ENCODE results near the gene PTPRJ. TPM values are rescaled to one million over a fixed set of nuclear protein-coding genes. Genes with fewer than 3 reads are reported as not detected.
"Not testable (repeated sequence)": the region's sequence is repeated elsewhere in the genome, so short reads cannot be mapped to it uniquely, and the experiment has no call there.

Gene PTPRJ
- total RNA-seq, 1 donor, result 57.7 TPM

DNA sequence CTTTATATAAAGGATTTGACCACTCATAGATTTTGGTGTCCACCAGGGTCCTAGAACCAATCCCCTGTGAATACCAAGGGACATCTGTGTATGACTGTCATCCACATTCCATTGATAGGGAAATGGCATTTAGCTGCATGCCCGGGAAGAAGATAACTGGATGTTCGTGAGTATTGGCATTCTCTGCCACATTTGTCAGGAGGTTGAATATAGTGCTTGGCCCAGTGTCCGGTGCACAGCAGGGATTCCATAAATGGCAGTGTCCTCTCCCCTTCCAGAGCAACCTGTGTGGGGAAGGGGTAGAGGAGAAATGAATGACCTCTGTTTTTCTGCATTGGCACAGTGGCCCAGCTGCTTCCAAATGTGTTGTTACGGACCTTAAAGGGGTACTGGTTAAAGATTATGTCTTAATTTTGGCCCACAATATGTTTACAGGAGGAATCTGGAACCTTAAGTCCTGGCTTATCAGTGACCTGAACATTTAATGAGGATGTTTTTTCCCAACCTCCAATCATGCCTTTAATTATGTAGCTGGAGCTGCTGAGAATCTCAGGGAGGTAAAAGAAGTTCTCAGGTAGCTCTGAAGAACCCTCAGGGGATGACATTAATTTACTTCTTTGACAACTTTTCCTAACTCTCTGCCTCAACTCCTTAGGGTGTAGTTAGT is 202.6 kb downstream of the PTPRJ start:
- Histone ChIP-seq H3K4me1 (ENCODE audit: insufficient read depth, low read length) (no peaks in the 10 kb centered on the region), H3K4me3 (ENCODE audit: low read length) (no peak overlapping the region), H3K9me3 (ENCODE audit: low read depth, low read length) (no peaks in the 10 kb centered on the region), H3K27me3 (ENCODE audit: insufficient read depth, low read length) (no peaks in the 10 kb centered on the region)

DNA sequence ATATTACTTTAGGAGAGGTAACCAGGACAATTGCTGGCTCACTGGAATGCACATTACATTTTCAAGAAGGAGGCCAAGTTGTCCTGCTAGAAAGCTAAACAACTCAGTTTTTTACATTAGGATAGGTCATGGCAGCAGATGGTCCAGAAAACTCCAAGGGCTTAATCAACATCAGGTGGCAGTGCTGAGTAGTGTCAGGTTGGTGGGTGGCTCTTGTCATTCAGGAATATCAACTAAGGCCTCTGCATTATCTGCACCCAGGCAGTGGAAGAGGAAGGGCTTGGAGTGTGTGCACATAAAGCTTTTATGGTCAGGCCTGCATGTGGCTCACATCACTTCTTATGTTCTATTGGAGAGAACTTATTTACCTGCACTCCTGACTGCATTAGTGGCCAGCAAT is 204.1 kb downstream of the PTPRJ start:
- Histone ChIP-seq H3K9me3 (ENCODE audit: low read depth, low read length) (no peaks in the 10 kb centered on the region), H3K4me1 (ENCODE audit: insufficient read depth, low read length) (no peaks in the 10 kb centered on the region), H3K27me3 (ENCODE audit: insufficient read depth, low read length) (no peaks in the 10 kb centered on the region), H3K4me3 (ENCODE audit: low read length) (no peak overlapping the region)

DNA sequence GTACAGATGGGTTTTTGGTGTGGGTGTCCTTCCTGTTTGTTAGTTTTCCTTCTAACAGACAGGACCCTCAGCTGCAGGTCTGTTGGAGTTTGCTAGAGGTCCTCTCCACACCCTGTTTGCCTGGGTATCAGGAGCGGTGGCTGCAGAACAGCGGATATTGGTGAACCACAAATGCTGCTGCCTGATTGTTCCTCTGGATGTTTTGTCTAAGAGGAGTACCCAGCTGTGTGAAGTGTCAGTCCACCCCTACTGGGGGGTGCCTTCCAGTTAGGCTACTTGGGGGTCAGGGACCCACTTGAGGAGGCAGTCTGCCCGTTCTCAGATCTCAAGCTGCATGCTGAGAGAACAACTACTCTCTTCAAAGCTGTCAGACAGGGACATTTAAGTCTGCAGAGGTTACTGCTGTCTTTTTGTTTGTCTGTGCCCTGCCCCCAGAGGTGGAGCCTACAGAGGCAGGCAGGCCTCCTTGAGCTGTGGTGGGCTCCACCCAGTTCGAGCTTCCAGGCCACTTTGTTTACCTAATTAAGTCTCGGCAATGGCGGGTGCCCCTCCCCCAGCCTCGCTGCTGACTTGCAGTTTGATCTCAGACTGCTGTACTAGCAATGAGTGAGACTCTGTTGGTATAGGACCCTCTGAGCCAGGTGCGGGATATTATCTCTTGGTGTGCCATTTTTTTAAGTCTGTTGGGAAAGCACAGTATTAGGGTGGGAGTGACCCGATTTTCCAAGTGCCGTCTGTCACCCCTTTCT is 210.7 kb downstream of the PTPRJ start:
- not testable (repeated sequence) for H3K27me3 ChIP-seq (ENCODE audit: insufficient read depth, low read length); H3K4me1 ChIP-seq (ENCODE audit: insufficient read depth, low read length); H3K9me3 ChIP-seq (ENCODE audit: low read depth, low read length); H3K4me3 ChIP-seq (ENCODE audit: low read length)

DNA sequence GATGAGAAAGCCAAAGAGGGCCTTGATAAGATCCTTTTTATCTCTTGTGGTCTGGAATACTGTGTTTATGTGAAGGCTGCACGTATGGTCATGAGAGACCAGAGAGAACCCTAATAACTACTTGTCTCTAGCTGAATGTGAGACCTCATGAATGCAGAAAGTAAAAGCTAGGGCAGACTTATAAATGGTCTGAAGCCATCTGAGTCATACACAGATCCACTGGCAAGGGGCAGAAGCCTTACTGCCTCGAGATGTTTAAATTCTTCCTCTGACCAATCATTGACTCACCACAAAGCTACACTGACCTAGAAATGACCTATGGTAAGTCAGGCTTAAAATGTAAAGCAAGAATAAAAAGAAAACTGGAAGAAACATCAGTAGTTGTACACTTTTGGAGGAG is 213.5 kb downstream of the PTPRJ start:
- no peak overlapping the region for H3K4me3 ChIP-seq (ENCODE audit: low read length)
- H3K27me3 ChIP-seq (ENCODE audit: insufficient read depth, low read length), result peaks cover 2% of the 10 kb centered on the region
- H3K4me1 ChIP-seq (ENCODE audit: insufficient read depth, low read length), result no peaks in the 10 kb centered on the region
- peaks cover 14% of the 10 kb centered on the region for H3K9me3 ChIP-seq (ENCODE audit: low read depth, low read length)

DNA sequence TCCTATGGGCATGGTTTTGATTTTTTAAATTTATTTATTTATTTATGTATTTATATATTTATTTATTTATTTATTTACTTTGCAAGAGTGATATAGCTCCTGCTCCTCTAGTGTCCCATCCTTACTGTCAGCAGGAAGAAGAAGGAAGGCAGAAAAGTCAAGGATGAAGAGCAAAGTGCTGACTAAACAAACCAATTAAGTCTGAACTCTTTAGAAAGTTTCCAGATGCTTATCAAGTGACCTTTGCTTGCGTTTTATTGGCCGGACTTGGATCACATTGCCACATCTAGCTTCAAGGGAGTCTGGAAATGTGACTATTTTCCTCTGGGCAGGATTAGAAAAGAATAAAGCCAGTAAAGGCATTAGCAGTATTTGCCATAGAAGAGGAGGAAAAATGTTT is 227.5 kb downstream of the PTPRJ start:
- no peaks in the 10 kb centered on the region for H3K4me1 ChIP-seq (ENCODE audit: insufficient read depth, low read length)
- H3K9me3 ChIP-seq (ENCODE audit: low read depth, low read length), result no peaks in the 10 kb centered on the region
- no peak overlapping the region for H3K4me3 ChIP-seq (ENCODE audit: low read length)
- H3K27me3 ChIP-seq (ENCODE audit: insufficient read depth, low read length), result peaks cover 4% of the 10 kb centered on the region

DNA sequence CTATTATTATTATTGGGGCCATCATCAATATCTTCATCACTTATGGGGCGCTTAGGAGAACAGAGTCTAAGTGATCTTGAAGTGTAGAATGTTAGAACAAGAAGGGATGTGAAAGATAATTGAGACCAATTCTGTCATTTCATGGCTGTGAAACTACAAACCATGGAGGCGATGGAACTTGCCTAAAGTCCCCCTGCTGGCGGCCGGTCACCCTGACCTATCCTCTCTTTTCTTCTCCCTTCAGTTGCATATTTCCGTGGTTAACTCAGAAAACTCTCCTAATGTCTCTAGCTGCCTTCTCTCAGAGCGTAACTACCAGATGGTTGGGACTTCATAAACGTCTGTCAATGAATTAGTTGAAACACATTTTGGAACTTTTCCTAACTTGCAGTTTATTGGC is 229.7 kb downstream of the PTPRJ start:
- H3K4me3 ChIP-seq (ENCODE audit: low read length), result no peak overlapping the region
- H3K27me3 ChIP-seq (ENCODE audit: insufficient read depth, low read length), result peaks cover 4% of the 10 kb centered on the region
- H3K4me1 ChIP-seq (ENCODE audit: insufficient read depth, low read length), result no peaks in the 10 kb centered on the region
- H3K9me3 ChIP-seq (ENCODE audit: low read depth, low read length), result no peaks in the 10 kb centered on the region

DNA sequence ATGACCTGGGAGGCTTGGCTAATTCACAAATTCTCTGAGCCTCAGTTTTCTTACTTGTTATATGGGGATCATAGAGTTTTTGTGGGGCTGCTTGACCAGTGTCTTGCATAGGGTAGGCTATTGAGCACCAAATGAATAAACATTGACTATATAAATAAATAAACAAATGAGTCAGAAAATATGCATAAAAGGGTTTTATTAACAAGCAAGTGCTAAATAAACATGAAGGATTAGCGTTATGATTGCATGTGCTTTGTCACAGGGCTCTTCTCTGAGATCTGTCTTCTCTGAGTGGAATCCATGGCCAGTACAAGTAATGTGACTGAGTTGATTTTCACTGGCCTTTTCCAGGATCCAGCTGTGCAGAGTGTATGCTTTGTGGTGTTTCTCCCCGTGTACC is 236.2 kb downstream of the PTPRJ start, which contains the start of gene OR4B1:
Gene OR4B1, plus strand, starts transcription at position 301 of the 400 bp plus-strand sequence. Its CDS starts 0 bp downstream, at position 301.
- Histone ChIP-seq H3K4me1 (ENCODE audit: insufficient read depth, low read length) (no peaks in the 10 kb centered on the region), H3K9me3 (ENCODE audit: low read depth, low read length) (no peaks in the 10 kb centered on the region), H3K4me3 (ENCODE audit: low read length) (no peak within 1 kb of the TSS), H3K27me3 (ENCODE audit: insufficient read depth, low read length) (no peaks in the 10 kb centered on the region)

Other genes with a start within 250 kb of the PTPRJ start
- gene FNBP4, start 213.2 kb upstream of the PTPRJ start, total RNA-seq, result 453 TPM
- gene NUP160, start 132.2 kb upstream of the PTPRJ start, total RNA-seq, result 33.1 TPM
- not detected for gene OR4B1, start 236.3 kb downstream of the PTPRJ start, total RNA-seq